GM21515 (cell line): Measurements from ENCODE around the gene CACNA2D4.

Experiments
- ATAC-seq: cut with Tn5 transposase; IDR thresholded peaks from one replicate; pipeline ENCODE4 v1.9.1; 2021; ENCODE audit not compliant: unreplicated experiment

The CACNA2D4 gene

GRCh38 chr12:1935242-1935641 lies 16.8 kb upstream of the CACNA2D4 start:
- ATAC-seq = no peak

DNA sequence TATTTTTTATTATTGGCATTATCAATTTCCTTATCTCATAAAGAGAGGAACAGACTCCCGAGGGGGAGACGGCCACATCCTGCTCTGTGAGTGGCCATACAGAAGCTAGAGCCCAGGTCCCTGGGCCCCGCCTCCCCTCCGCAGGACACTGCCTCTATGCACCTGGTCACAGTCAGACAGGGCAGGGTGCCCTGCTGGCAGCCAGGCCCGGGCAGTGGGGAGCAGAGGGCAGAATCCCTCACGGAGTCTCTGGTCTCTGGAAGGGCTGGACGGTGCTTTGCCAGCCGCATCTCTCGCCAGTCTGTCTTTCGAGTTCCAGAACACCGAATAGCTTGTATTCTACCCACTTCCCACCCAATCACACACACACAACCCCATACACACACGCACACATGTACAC lies 16.4 kb upstream of the CACNA2D4 start:
- no peak for ATAC-seq

- ATAC-seq = no peak
Measured at GRCh38 chr12:1934068-1934467, 15.6 kb upstream of the CACNA2D4 start.

DNA sequence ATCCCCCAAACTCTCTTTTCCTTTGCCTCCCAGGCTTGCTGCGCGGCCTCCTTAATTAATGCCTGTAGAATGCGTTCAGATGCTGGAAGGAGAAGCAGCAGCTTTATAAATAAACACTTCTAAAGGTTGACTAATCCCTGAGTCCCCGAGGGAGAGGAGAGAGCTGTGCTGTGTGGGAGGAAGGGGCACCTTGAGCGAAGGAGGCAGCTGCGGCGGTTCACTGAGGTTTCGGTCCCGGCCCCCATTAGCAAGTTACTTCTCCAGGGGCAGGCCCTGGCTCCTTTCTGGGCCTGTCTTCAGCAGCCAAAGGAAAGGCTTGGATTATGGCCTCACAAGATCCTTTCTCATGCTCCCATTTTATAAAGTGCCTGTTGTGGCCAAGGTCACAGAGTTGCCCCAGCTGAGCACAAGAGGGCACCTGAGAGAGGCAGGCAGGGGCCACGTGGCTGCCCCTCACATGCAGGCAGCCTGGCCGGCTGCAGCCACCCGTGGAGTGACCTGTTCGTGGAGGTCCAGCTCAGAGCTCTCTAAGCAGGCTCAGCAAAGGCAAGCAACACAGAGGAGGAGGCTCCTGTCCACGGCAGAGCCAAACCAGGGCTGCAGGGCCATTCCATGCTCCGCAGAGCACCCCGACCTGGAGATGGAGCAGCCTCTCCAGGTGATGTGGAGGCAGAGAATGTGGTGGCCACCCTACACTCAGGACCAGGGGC lies 15.0 kb upstream of the CACNA2D4 start:
- no peak for ATAC-seq

DNA sequence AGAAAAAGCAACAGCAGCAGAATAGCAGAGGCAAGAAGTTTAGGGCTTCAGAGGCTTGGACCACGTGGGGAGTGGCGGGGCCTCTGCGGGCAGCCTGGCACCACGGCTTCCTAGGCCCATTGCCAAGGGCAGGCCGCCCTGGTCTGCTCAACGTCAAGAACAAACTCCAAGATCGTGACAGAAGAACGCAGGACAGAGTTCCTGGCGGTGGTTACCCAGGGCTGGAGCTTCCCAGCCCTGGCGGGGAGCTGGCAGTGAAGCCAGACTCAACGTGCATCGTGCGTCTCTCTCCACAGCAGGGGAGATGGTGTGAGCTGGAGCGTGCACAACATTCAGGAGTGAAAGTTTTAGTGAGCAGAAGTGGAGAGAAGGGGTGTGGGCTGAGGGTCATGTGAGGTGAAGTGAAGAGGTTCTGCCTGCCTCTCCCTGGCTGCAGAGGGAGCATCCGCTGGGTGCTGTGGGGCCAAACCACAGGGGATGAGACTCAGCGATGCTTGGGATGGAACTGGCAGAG lies 13.9 kb upstream of the CACNA2D4 start:
- peak; percentile 52 for ATAC-seq

DNA sequence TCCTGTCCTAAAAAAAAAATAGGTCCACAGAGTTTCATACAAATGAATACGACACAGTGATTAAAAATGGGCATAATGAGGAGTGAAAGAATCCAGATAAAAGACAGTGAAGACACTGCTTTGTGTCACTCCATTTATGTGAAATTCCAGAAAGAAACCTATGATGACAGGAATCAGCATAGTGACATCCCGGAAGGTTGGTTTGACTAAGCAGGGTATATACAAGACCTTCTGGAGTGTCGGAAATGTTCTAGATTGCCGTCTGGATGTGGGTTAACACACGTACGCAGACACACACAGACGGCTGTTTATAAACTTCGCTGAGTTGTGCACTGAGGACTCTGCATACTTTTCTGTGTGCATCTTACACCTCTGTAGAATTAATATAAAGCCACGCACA lies 13.2 kb upstream of the CACNA2D4 start:
- ATAC-seq = no peak

GRCh38 chr12:1930803-1931597 lies 12.5 kb upstream of the CACNA2D4 start:
- ATAC-seq = no peak

DNA sequence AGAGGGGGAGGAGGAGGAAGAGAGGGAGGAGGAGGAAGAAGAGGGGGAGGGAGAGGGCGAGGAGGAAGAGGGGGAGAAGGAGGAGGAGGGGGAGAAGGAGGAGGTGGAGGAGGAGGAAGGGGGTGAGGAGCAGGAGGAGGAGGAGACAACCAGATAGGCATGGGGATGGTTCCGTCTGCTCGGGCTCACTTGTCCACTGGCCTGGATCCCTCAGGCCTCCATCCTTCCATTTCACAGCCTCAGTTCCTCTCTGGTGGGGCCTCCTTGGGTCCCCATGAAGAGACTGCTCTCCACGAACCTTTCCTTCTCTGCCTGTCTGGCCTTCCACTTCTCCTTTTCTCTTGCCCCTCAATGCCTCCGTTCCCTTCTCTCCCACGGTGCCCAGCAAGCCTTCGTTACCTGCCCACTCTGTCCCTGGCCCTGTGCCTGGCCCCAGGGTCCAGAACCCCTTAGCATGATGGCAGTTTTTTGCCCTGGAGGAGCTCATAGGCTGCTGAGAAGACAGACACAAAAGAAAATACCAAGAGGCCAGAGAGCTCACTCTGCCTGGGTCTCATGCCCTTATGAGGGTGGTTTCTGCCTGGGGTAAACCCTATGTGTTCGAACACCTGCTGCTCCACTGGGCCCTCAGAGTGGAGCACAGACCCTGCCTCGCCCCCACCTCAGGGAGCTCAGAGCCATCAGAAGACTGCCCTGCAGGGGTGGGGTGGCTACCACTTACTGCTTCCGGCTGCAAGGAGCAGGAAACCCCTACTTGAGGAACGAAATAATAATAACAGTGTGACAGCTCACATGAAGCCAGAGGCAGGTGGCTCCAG lies 11.7 kb upstream of the CACNA2D4 start:
- no peak for ATAC-seq

- no peak for ATAC-seq
Measured at GRCh38 chr12:1929241-1929984, 11.0 kb upstream of the CACNA2D4 start.

DNA sequence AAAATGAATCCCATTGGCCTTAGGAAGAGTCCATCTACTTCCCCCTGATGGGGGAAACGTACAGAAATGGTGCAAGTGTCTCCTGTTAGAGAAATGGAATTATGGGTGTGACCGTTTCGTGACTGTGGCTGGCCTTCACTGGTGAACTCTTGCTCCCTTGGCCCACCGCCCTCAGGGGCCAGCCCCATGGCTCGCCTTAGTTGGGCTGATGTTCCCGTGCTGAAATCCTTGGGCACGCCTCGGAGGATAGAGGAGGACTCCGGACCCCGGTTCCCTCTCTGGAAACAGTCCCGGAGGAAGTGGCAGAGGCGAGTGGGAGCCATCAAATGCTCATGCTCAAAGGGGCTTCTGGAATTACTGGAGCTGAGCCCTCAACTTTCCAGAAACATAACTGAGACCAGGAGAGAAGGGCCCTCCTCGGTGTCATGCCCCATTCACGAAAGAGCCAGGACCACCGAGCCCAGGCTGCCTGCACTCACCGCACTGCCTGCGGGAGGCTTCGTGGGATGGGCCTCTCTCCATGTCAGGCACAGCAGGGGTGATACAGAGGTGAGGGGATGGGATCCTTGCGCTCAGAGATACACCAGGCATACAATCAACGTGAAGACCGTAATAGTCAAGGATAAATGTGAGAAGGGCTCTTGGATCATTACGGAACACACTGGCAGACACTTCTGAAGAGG lies 10.1 kb upstream of the CACNA2D4 start:
- no peak for ATAC-seq

GRCh38 chr12:1927751-1928351 lies 9.4 kb upstream of the CACNA2D4 start:
- no peak for ATAC-seq

GRCh38 chr12:1927051-1927680 lies 8.7 kb upstream of the CACNA2D4 start:
- no peak for ATAC-seq

DNA sequence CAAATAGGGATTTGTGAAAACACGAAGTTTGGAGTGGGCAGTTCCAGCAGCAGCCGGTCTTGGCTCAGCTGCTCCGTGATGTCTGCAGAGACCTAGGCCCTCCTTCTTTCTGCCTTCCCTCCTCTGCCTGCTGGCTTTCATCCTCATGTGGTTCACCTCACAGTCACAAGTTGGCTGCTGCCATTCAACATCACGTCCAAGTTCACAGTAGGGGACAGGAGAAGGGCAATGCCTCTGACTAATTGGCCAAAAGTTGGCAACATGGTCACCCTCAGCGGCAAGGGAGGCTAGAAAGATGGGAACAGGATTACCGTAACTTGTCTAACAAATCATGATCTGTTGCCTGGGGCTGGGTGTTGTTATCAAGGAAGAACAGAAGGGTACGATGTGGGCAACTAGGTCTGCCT lies 7.8 kb upstream of the CACNA2D4 start:
- ATAC-seq = no peak

DNA sequence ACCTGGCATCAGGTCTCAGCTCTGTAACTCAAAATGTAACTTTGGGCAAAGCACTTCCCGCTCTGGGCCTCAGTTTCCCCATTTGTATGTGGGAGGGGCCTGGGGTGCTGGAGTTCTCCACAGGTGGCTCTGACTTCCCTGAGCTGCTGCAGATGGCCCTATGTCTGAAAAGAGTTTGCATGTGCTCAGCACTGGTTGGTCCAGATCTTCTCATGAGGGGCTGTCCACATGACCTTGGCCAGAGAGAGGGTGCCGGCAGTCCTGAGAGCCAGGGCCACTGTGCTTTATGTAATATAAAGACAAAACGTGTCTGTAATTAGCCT lies 7.2 kb upstream of the CACNA2D4 start:
- ATAC-seq = no peak

DNA sequence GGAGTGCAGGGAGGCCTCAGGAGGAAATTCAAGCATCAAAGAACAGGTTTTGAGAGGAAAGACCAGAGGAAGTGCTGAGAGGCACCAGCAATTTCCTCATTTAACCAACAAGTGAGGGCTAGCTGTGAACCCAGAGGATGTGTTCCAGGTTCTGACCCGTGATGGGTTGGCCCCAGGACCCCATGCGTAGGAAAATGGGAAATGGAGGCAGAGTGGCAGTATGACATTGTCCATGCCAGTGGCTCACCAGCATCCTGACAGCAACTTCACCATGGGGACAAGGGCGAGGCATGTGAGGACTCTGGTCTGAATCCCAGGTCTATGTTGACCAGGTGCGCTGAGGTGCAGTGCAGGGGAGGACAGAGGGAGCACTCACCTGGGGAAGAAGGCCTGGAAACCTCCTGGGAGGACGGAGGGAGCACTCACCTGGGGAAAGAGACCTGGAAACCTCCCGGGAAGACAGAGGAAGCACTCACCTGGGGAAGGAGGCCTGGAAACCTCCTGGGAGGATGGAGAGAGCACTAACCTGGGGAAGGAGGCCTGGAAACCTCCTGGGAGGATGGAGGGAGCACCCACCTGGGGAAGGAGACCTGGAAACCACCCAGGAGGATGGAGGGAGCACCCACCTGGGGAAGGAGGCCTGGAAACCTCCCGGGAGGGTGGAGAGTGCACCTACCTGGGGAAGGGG lies 6.7 kb upstream of the CACNA2D4 start:
- ATAC-seq = no peak

GRCh38 chr12:1922985-1923384 lies 4.5 kb upstream of the CACNA2D4 start:
- no peak for ATAC-seq

- no peak for ATAC-seq
Measured at GRCh38 chr12:1922075-1922709, 3.7 kb upstream of the CACNA2D4 start.

GRCh38 chr12:1920971-1921370 lies 2.5 kb upstream of the CACNA2D4 start:
- ATAC-seq = no peak
